Peyer's patch (tissue), 4 donors: ENCODE data around the gene APOBEC3A. TPM values are rescaled to one million over a fixed set of nuclear protein-coding genes. Genes with fewer than 3 reads are reported as not detected.

Experiments
- DNase-seq, 3 donors: peaks; one replicate each; pipeline ENCODE4 v3.0.0-alpha.2; 2017 to 2019
- H3K27ac ChIP-seq, 4 donors: fragments of 200-600 bp; sonication (generic); one replicate each; pipeline ENCODE4 v1.5.1; 2016 to 2019
- H3K27me3 ChIP-seq, 2 donors: fragments of 200-600 bp; sonication (generic); one replicate each; pipeline ENCODE4 v1.5.1; 2019
- H3K36me3 ChIP-seq, 3 donors: fragments of 200-600 bp; sonication (generic); one replicate each; pipeline ENCODE4 v1.5.1; 2016 to 2019
- H3K4me1 ChIP-seq, 4 donors: fragments of 200-600 bp; sonication (generic); one replicate each; pipeline ENCODE4 v1.5.1; 2016 to 2019
- H3K4me3 ChIP-seq, 4 donors: fragments of 200-600 bp; sonication (generic); 1 replicate in 3 of 4; 2 replicates in 1 of 4; pipeline ENCODE4 v1.5.1; 2016 to 2019; ENCODE audit warnings: mild to moderate bottlenecking in 1 of 4
- H3K9me3 ChIP-seq, 4 donors: fragments of 200-600 bp; sonication (generic); one replicate each; pipeline ENCODE4 v1.5.1; 2016 to 2019; ENCODE audit warnings: mild to moderate bottlenecking in 1 of 4
- POLR2A ChIP-seq, 2 donors: fragments of 450-650 bp; IDR thresholded peaks; one replicate each; pipeline ENCODE4 v1.5.1; 2017; ENCODE audit warnings: antibody characterized with exemption in 2 of 2, mild to moderate bottlenecking in 2 of 2, moderate library complexity in 2 of 2
- total RNA-seq, 4 donors: library from RNA; depleted of rRNA; stranded (reverse); fragments of >200 nt; gene quantifications; one replicate each; pipeline ENCODE4 v1.1.0, GENCODE V29; 2016
- TF ChIP-seq, protein P1 (sequence below), 6 experiments: fragments of 450-650 bp in 4 of 6; fragments of 200-600 bp in 2 of 6; sonication (generic) in 1 of 6; IDR thresholded peaks; one replicate each; pipeline ENCODE4 v1.5.1; 2017 to 2019; ENCODE audit warnings: antibody characterized with exemption in 6 of 6, mild to moderate bottlenecking in 3 of 6, moderate library complexity in 1 of 6

APOBEC3A gene
- total RNA-seq, 4 donors from 2014 or later = 9.1 TPM; not detected in 3

DNA sequence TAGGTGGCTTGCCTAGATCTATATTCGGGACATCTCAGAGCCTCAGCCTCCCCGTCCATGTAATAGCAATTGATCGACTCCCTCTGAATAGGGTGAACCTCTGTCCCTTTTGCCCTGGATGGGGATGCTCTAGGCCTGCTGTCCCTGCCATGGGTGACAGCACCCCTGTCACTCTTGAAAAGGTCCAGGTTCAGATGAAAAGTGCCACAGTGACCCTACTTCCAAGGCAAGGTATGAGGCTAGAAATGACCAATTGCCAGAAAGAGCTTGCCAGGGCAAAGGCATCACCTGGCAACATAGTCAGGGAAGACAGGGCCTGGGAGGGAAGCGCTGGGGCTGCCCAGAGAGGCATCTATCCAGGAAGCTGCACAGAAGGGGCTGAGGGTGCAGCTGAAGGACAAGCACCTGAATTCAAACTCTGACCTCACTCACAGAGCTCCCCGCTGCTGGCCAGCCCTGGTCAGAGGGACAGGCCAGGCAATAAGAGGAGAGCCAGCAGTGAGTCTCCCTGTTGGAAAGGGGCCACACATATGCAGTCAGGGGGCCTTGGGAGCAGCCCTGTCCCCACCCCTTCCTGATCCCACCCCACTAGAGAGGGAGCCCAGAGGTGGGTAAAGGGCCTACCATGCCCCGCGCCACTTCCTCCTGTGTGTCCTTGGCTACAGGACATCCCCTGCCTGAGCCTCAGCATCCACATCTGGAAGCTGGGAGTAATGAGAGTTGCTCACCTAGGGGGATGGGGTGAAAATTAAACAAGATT, 9.0 kb upstream of the APOBEC3A start:
- Histone ChIP-seq H3K36me3 (no peaks in the 10 kb centered on the region), H3K27ac (no peak overlapping the region), H3K27me3 (no peaks in the 10 kb centered on the region), H3K4me1 (no peaks in the 10 kb centered on the region), H3K9me3 (no peaks in the 10 kb centered on the region), H3K4me3 (no peak overlapping the region)
- TF ChIP-seq, protein P1, sequence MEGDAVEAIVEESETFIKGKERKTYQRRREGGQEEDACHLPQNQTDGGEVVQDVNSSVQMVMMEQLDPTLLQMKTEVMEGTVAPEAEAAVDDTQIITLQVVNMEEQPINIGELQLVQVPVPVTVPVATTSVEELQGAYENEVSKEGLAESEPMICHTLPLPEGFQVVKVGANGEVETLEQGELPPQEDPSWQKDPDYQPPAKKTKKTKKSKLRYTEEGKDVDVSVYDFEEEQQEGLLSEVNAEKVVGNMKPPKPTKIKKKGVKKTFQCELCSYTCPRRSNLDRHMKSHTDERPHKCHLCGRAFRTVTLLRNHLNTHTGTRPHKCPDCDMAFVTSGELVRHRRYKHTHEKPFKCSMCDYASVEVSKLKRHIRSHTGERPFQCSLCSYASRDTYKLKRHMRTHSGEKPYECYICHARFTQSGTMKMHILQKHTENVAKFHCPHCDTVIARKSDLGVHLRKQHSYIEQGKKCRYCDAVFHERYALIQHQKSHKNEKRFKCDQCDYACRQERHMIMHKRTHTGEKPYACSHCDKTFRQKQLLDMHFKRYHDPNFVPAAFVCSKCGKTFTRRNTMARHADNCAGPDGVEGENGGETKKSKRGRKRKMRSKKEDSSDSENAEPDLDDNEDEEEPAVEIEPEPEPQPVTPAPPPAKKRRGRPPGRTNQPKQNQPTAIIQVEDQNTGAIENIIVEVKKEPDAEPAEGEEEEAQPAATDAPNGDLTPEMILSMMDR (IDR thresholded peaks at IDR 0.05) = no peak
- TF ChIP-seq POLR2A (IDR thresholded peaks at IDR 0.05) = no peak
- DNase-seq = peak in 2 of 3 donors; percentile 29 to 42

DNA sequence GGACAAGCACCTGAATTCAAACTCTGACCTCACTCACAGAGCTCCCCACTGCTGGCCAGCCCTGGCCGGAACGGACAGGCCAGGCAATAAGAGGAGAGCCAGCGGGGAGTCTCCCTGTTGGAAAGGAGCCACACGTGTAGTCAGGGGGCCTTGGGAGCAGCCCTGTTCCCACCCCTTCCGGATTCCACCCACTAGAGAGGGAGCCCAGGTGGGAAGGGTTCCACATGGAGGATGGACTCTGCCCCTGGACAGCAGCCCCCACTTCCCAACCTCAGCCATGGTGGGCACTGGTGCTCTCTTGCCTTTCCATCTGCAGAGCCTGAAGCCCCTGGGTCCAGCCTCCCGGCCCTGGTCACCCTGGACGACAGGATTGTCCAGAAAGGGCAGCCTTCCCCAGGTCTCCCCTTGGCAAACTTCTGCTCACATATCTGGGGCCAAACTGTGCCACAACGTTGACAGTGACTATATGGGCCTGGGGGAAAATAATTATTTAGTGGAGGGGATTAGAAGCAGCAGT, 7.5 kb upstream of the APOBEC3A start:
- TF ChIP-seq, protein P1 (IDR thresholded peaks at IDR 0.05) = no peak
- no peak for TF ChIP-seq POLR2A (IDR thresholded peaks at IDR 0.05)
- H3K4me3 ChIP-seq = no peak overlapping the region
- H3K27ac ChIP-seq = no peak overlapping the region
- H3K4me1 ChIP-seq = peaks cover 0 to 7% (median 2%) of the 10 kb centered on the region in 4 donors
- no peak for DNase-seq
- H3K9me3 ChIP-seq = no peaks in the 10 kb centered on the region
- no peaks in the 10 kb centered on the region for H3K36me3 ChIP-seq
- H3K27me3 ChIP-seq = no peaks in the 10 kb centered on the region

DNA sequence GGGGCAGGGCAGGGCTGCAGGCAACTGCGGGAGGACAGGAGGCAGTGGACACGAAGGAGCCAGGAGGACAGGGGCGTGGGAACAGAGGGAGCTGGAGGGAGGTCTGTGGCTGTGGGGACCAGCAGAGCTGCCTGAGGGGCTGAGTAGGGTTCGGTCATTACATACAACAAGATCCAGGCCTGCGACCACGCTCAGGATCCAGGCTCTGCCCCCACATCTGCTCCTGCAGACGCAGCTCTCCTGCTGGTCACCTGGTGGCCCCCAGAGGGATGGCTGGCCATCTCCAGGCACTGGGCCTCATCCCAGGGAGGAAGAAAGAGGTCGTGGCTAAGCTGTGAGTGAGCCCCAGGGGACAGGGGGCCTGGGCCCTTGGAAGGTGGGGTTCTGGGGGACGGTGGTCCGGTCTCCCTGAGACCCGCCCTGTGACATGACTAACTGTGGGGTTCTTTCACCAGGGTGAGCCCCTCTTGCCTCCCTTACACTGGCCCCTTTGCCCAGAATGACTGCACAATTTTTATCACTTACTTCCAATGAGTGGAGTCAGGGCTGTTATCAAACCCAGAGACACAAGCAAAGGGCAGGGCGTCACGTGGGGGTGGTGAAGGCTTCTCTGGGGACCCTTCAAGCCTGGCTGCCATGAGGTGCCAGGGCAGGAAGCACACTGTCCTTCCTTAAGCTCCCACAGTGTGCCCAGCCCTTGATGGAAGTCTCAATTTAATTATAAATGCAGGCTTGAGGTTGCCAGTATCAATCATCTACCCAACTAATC, 6.7 kb upstream of the APOBEC3A start:
- Histone ChIP-seq H3K4me1 (peaks cover 0 to 7% (median 2%) of the 10 kb centered on the region in 4 donors), H3K4me3 (no peak overlapping the region), H3K36me3 (no peaks in the 10 kb centered on the region), H3K27ac (no peak overlapping the region), H3K27me3 (no peaks in the 10 kb centered on the region), H3K9me3 (no peaks in the 10 kb centered on the region)
- TF ChIP-seq, protein P1 (IDR thresholded peaks at IDR 0.05) = no peak
- no peak for TF ChIP-seq POLR2A (IDR thresholded peaks at IDR 0.05)
- peak in 1 of 3 donors; percentile 36 for DNase-seq

DNA sequence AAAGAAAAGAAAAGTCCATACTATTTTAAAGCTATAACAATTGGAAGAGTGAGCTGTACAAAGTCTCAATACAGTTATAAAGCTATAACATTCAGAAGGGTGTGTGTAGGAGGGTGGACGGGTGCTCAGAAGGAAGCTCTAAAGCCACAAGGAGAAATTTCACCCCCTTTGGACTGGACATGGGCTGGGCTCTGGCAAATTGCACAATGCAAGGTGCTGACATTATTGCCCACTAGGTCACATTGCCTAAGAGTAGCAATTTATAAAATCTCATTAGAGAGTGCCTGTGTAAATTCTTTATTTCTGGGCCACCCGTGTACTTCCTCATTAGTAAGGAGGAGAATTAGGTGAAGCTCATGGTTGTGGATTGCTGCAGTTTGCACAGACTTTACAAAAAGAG, 5.7 kb upstream of the APOBEC3A start:
- H3K4me3 ChIP-seq = no peak overlapping the region
- H3K36me3 ChIP-seq = no peaks in the 10 kb centered on the region
- H3K27ac ChIP-seq = peak overlapping the region in 2 of 4 donors; percentile 21 to 40

DNA sequence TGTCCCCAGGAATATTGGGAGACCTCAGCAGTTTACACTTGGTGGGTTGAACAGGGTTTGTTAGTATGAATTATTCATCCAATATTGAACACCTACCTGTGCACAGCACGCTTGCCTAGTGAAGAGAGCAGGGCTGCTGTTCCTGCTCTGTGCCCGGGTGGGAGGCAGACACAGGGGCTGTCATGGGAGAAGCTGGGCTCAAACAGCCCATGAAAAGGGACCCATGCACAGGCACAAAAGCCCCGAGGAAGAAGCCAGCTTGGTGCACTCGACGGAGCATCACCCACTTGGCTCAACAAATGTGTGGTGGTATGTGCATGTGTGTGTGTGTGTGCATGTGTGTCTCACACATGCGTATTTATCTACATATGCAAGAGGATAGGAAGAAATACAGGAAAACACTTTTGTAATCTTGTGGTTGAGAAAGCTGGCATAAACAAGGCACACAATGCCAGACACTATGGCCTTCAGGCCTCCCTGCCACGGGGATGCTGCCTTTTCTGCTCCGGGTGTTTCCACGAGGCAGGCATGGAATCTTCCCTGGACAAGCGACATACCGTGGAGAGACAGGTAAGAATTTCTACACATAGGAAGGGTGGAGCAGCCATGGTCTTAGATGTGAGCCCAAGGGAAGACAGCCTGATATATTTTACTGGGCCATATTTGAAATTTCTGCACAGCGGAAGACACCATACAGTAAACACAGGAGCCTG, 5.0 kb upstream of the APOBEC3A start:
- H3K4me3 ChIP-seq = no peak overlapping the region
- no peaks in the 10 kb centered on the region for H3K27me3 ChIP-seq
- no peak for TF ChIP-seq POLR2A (IDR thresholded peaks at IDR 0.05)
- TF ChIP-seq, protein P1 (IDR thresholded peaks at IDR 0.05) = no peak
- H3K9me3 ChIP-seq = no peaks in the 10 kb centered on the region
- H3K36me3 ChIP-seq = no peaks in the 10 kb centered on the region
- H3K27ac ChIP-seq = peak overlapping the region in 2 of 4 donors; percentile 21 to 40
- no peak for DNase-seq
- H3K4me1 ChIP-seq = peaks cover 0 to 7% (median 2%) of the 10 kb centered on the region in 4 donors

More for the DNA sequence above, 5.7 kb upstream of the APOBEC3A start:
- Histone ChIP-seq H3K27me3 (no peaks in the 10 kb centered on the region), H3K9me3 (no peaks in the 10 kb centered on the region), H3K4me1 (peaks cover 0 to 7% (median 2%) of the 10 kb centered on the region in 4 donors)
- peak in 2 of 3 donors; percentile 54 to 59 for DNase-seq
- TF ChIP-seq, protein P1 (IDR thresholded peaks at IDR 0.05) = no peak
- TF ChIP-seq POLR2A (IDR thresholded peaks at IDR 0.05) = no peak
